Measurements from ENCODE around the gene CHID1. TPM values are rescaled to one million over a fixed set of nuclear protein-coding genes. Genes with fewer than 3 reads are reported as not detected.

The CHID1 gene
- total RNA-seq, 1 donor from 2014 or later, result 56.6 TPM

GRCh38 chr11:905952-906351 lies 4.7 kb downstream of the CHID1 start:
- Mint-ChIP-seq H3K4me1 (peaks cover 9% of the 10 kb centered on the region), H3K27ac (no peak overlapping the region), H3K4me3 (no peak overlapping the region), H3K9me3 (no peaks in the 10 kb centered on the region), H3K27me3 (ENCODE audit: insufficient read depth, low read depth) (peaks cover 2% of the 10 kb centered on the region), H3K36me3 (peaks cover 17% of the 10 kb centered on the region)
- peaks cover 11% of the 10 kb centered on the region for H4K20me1 ChIP-seq (ENCODE audit: low read depth)
- H3K9me3 ChIP-seq (ENCODE audit: low read depth), result no peaks in the 10 kb centered on the region
- peaks cover under 1% of the 10 kb centered on the region for H3F3A ChIP-seq (ENCODE audit: low read depth)
- H3K4me1 ChIP-seq, result peaks cover 7% of the 10 kb centered on the region
- H3K27me3 ChIP-seq, result no peaks in the 10 kb centered on the region
- H3K27ac ChIP-seq, result no peak overlapping the region
- H2AFZ ChIP-seq (replicated peaks), result no peak overlapping the region
- H3K79me2 ChIP-seq (ENCODE audit: low read depth), result peaks cover 29% of the 10 kb centered on the region
- TF ChIP-seq EZH2phosphoT487 (IDR thresholded peaks at IDR 0.05) (no peak), EZH2 (IDR thresholded peaks at IDR 0.05) (no peak)
- TF ChIP-seq, protein P1, sequence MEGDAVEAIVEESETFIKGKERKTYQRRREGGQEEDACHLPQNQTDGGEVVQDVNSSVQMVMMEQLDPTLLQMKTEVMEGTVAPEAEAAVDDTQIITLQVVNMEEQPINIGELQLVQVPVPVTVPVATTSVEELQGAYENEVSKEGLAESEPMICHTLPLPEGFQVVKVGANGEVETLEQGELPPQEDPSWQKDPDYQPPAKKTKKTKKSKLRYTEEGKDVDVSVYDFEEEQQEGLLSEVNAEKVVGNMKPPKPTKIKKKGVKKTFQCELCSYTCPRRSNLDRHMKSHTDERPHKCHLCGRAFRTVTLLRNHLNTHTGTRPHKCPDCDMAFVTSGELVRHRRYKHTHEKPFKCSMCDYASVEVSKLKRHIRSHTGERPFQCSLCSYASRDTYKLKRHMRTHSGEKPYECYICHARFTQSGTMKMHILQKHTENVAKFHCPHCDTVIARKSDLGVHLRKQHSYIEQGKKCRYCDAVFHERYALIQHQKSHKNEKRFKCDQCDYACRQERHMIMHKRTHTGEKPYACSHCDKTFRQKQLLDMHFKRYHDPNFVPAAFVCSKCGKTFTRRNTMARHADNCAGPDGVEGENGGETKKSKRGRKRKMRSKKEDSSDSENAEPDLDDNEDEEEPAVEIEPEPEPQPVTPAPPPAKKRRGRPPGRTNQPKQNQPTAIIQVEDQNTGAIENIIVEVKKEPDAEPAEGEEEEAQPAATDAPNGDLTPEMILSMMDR (IDR thresholded peaks at IDR 0.05), result no peak
- no peak overlapping the region for H3K4me2 ChIP-seq
- H3K36me3 ChIP-seq, result no peaks in the 10 kb centered on the region
- no peak for DNase-seq (ENCODE audit: low spot score)
- H3K4me3 ChIP-seq, result no peak overlapping the region
- H3K9ac ChIP-seq, result no peak overlapping the region

GRCh38 chr11:904380-904779 lies 6.2 kb downstream of the CHID1 start:
- Histone ChIP-seq H3K36me3 (no peaks in the 10 kb centered on the region), H3F3A (ENCODE audit: low read depth) (no peaks in the 10 kb centered on the region), H3K27me3 (no peaks in the 10 kb centered on the region), H3K4me2 (no peak overlapping the region), H3K4me3 (no peak overlapping the region), H3K79me2 (ENCODE audit: low read depth) (peaks cover 18% of the 10 kb centered on the region), H2AFZ (replicated peaks) (no peak overlapping the region), H3K27ac (no peak overlapping the region), H3K9ac (no peak overlapping the region), H4K20me1 (ENCODE audit: low read depth) (peaks cover 8% of the 10 kb centered on the region), H3K9me3 (ENCODE audit: low read depth) (no peaks in the 10 kb centered on the region), H3K4me1 (peaks cover 1% of the 10 kb centered on the region)
- TF ChIP-seq, protein P1 (IDR thresholded peaks at IDR 0.05), result no peak
- TF ChIP-seq EZH2 (IDR thresholded peaks at IDR 0.05) (no peak), EZH2phosphoT487 (IDR thresholded peaks at IDR 0.05) (no peak)
- peaks cover 2% of the 10 kb centered on the region for H3K27me3 Mint-ChIP-seq (ENCODE audit: insufficient read depth, low read depth)
- DNase-seq (ENCODE audit: low spot score), result no peak
- H3K36me3 Mint-ChIP-seq, result peaks cover 17% of the 10 kb centered on the region
- no peak overlapping the region for H3K27ac Mint-ChIP-seq
- H3K4me1 Mint-ChIP-seq, result peaks cover 5% of the 10 kb centered on the region
- no peaks in the 10 kb centered on the region for H3K9me3 Mint-ChIP-seq
- no peak overlapping the region for H3K4me3 Mint-ChIP-seq

- H3K4me3 ChIP-seq, result no peak overlapping the region
Observed at GRCh38 chr11:901452-902061, 9.1 kb downstream of the CHID1 start.

More at GRCh38 chr11:901452-902061, 9.1 kb downstream of the CHID1 start:
- Histone ChIP-seq H3K36me3 (no peaks in the 10 kb centered on the region), H3K27me3 (no peaks in the 10 kb centered on the region), H3K79me2 (ENCODE audit: low read depth) (peaks cover 1% of the 10 kb centered on the region), H4K20me1 (ENCODE audit: low read depth) (peaks cover 2% of the 10 kb centered on the region), H2AFZ (replicated peaks) (no peak overlapping the region), H3K4me1 (no peaks in the 10 kb centered on the region), H3K9me3 (ENCODE audit: low read depth) (no peaks in the 10 kb centered on the region), H3K27ac (no peak overlapping the region), H3K9ac (no peak overlapping the region), H3F3A (ENCODE audit: low read depth) (peaks cover 5% of the 10 kb centered on the region), H3K4me2 (no peak overlapping the region)
- H3K9me3 Mint-ChIP-seq, result no peaks in the 10 kb centered on the region
- TF ChIP-seq, protein P1 (IDR thresholded peaks at IDR 0.05), result no peak
- TF ChIP-seq EZH2phosphoT487 (IDR thresholded peaks at IDR 0.05) (no peak), EZH2 (IDR thresholded peaks at IDR 0.05) (no peak)
- no peak overlapping the region for H3K4me3 Mint-ChIP-seq
- no peak for DNase-seq (ENCODE audit: low spot score)
- H3K4me1 Mint-ChIP-seq, result no peaks in the 10 kb centered on the region
- H3K27me3 Mint-ChIP-seq (ENCODE audit: insufficient read depth, low read depth), result peaks cover 3% of the 10 kb centered on the region
- H3K36me3 Mint-ChIP-seq, result peaks cover 15% of the 10 kb centered on the region
- H3K27ac Mint-ChIP-seq, result no peak overlapping the region
